OCI-LY7 (cell line): ENCODE measurements around the gene S100B.

Source experiments
- CTCF ChIP-seq: fragments of 200-600 bp; sonication (generic); conservative IDR thresholded peaks from 2 replicates; pipeline ENCODE4 v1.5.1; 2014; ENCODE audit warnings: mild to moderate bottlenecking, antibody characterized with exemption, low read length, moderate library complexity, mixed read lengths
- EZH2phosphoT487 ChIP-seq: fragments of 200-600 bp; sonication (generic); IDR thresholded peaks from 2 replicates; pipeline ENCODE4 v1.6.1; 2018; ENCODE audit warnings: low read depth, borderline replicate concordance, mild to moderate bottlenecking, mixed run types, antibody characterized with exemption, low read length, moderate library complexity, mixed read lengths

GRCh38 chr21:46621457-46622182 is 16.7 kb upstream of the S100B start:
- TF ChIP-seq CTCF (no peak), EZH2phosphoT487 (no peak)
